Epithelial cell of proximal tubule (primary cell): Measurements from ENCODE around the gene HEBP2. TPM values are rescaled to one million over a fixed set of nuclear protein-coding genes. Genes with fewer than 3 reads are reported as not detected.

Experiments
- DNase-seq: peaks from one replicate; pipeline ENCODE4 v3.0.0-alpha.2; 2011; ENCODE audit warnings: low read depth
- H3K4me3 ChIP-seq: 2 replicates; pipeline ENCODE4 v1.5.1; 2011; ENCODE audit warnings: low read depth, mild to moderate bottlenecking, low read length
- CTCF ChIP-seq: conservative IDR thresholded peaks from 2 replicates; pipeline ENCODE4 v1.5.1; 2012; ENCODE audit warnings: low read depth, mild to moderate bottlenecking, low read length
- total RNA-seq: library from RNA; depleted of rRNA; stranded (reverse); fragments of >200 nt; gene quantifications from 2 replicates; pipeline ENCODE4 v1.2.3, GENCODE V29; 2015

Gene HEBP2
- total RNA-seq, 1 donor from 2014 or later, result 83.9 TPM

GRCh38 chr6:138416206-138416605 lies 12.2 kb downstream of the HEBP2 start:
- no peak overlapping the region for H3K4me3 ChIP-seq
- DNase-seq, result no peak
- TF ChIP-seq CTCF, result no peak

- no peak overlapping the region for H3K4me3 ChIP-seq
- DNase-seq, result no peak
- no peak for TF ChIP-seq CTCF
Observed at GRCh38 chr6:138417493-138418117, 13.6 kb downstream of the HEBP2 start.

GRCh38 chr6:138418118-138418742 lies 14.2 kb downstream of the HEBP2 start:
- no peak for TF ChIP-seq CTCF

GRCh38 chr6:138419766-138420165 lies 15.7 kb downstream of the HEBP2 start:
- TF ChIP-seq CTCF, result no peak
- H3K4me3 ChIP-seq, result no peak overlapping the region
- no peak for DNase-seq

More at GRCh38 chr6:138418118-138418742, 14.2 kb downstream of the HEBP2 start:
- H3K4me3 ChIP-seq, result no peak overlapping the region
- no peak for DNase-seq

- H3K4me3 ChIP-seq, result no peak overlapping the region
- no peak for TF ChIP-seq CTCF
- DNase-seq, result no peak
Observed at GRCh38 chr6:138420356-138420755, 16.3 kb downstream of the HEBP2 start.

GRCh38 chr6:138421089-138421488 lies 17.1 kb downstream of the HEBP2 start:
- no peak for TF ChIP-seq CTCF
- no peak overlapping the region for H3K4me3 ChIP-seq
- DNase-seq, result no peak

GRCh38 chr6:138421608-138422007 lies 17.6 kb downstream of the HEBP2 start:
- no peak for DNase-seq
- TF ChIP-seq CTCF, result no peak
- no peak overlapping the region for H3K4me3 ChIP-seq
